ENCODE measurements around the gene HCLS1. TPM values are rescaled to one million over a fixed set of nuclear protein-coding genes. Genes with fewer than 3 reads are reported as not detected.

Gene HCLS1
- total and polyA plus RNA-seq, 9 of the 15 experiments (the other 6 are each of a cell fraction or from before 2014, with no cell fraction given), result 4.8 to 34.1 (median 22.0) TPM

Small RNA genes lying within 50 kb of the gene (small RNA-seq; reads per million reads assigned to genes)
- gene RNU4-62P, result not detected

Other genes with a start within 250 kb of the HCLS1 start
- 8.8 and 10.2 TPM in 2 replicates for gene POLQ, start 114.9 kb downstream of the HCLS1 start, total RNA-seq (2014; rRNA removed)
- 15.8 and 18.3 TPM in 2 replicates for gene POLQ, start 114.9 kb downstream of the HCLS1 start, total RNA-seq (2014; rRNA removed; fragmentation: Illumina TruSeq; extraction: Trizol)
- gene POLQ, start 114.9 kb downstream of the HCLS1 start, total RNA-seq (2015; rRNA removed; fragmentation: Illumina TruSeq; extraction: Trizol), result 15.8 and 19.0 TPM in 2 replicates
- gene POLQ, start 114.9 kb downstream of the HCLS1 start, total RNA-seq (2021), result 8.8 and 10.8 TPM in 2 replicates
- 8.4 and 11.2 TPM in 2 replicates for gene POLQ, start 114.9 kb downstream of the HCLS1 start, polyA plus RNA-seq (2011; rRNA removed)
- 6.7 and 8.1 TPM in 2 replicates for gene POLQ, start 114.9 kb downstream of the HCLS1 start, polyA plus RNA-seq (2014; fragmentation: Illumina TruSeq; extraction: Trizol)
- 1 to 10 TPM; 1.5 to 2.1 TPM for gene POLQ, start 114.9 kb downstream of the HCLS1 start, polyA plus RNA-seq (2014; fragmentation: Nextera tagmentation; extraction: Ambion mirVana)
- gene POLQ, start 114.9 kb downstream of the HCLS1 start, polyA plus RNA-seq (2014; rRNA removed), result 5.9 and 8.0 TPM in 2 replicates
- not detected in 2 replicates for gene ARGFX, start 93.0 kb downstream of the HCLS1 start, total RNA-seq (2014; rRNA removed)
- gene ARGFX, start 93.0 kb downstream of the HCLS1 start, total RNA-seq (2014; rRNA removed; fragmentation: Illumina TruSeq; extraction: Trizol), result not detected in 2 replicates
- not detected in 2 replicates for gene ARGFX, start 93.0 kb downstream of the HCLS1 start, total RNA-seq (2015; rRNA removed; fragmentation: Illumina TruSeq; extraction: Trizol)
- gene ARGFX, start 93.0 kb downstream of the HCLS1 start, total RNA-seq (2021), result not detected in 2 replicates
- not detected in 2 replicates for gene ARGFX, start 93.0 kb downstream of the HCLS1 start, polyA plus RNA-seq (2011; rRNA removed)
- not detected in 2 replicates for gene ARGFX, start 93.0 kb downstream of the HCLS1 start, polyA plus RNA-seq (2014; fragmentation: Illumina TruSeq; extraction: Trizol)
- not detected for gene ARGFX, start 93.0 kb downstream of the HCLS1 start, polyA plus RNA-seq (2014; fragmentation: Nextera tagmentation; extraction: Ambion mirVana)
- gene ARGFX, start 93.0 kb downstream of the HCLS1 start, polyA plus RNA-seq (2014; rRNA removed), result not detected in 2 replicates
- 0.05 TPM in 1 of 2 replicates, not detected in the other for gene FBXO40, start 67.5 kb downstream of the HCLS1 start, total RNA-seq (2014; rRNA removed)
- gene FBXO40, start 67.5 kb downstream of the HCLS1 start, total RNA-seq (2014; rRNA removed; fragmentation: Illumina TruSeq; extraction: Trizol), result 0.03 and 0.04 TPM in 2 replicates
- 0.04 TPM in 1 of 2 replicates, not detected in the other for gene FBXO40, start 67.5 kb downstream of the HCLS1 start, total RNA-seq (2015; rRNA removed; fragmentation: Illumina TruSeq; extraction: Trizol)
- gene FBXO40, start 67.5 kb downstream of the HCLS1 start, total RNA-seq (2021), result not detected in 2 replicates
- not detected in 2 replicates for gene FBXO40, start 67.5 kb downstream of the HCLS1 start, polyA plus RNA-seq (2011; rRNA removed)
- gene FBXO40, start 67.5 kb downstream of the HCLS1 start, polyA plus RNA-seq (2014; fragmentation: Illumina TruSeq; extraction: Trizol), result 0.04 TPM in 1 of 2 replicates, not detected in the other
- gene FBXO40, start 67.5 kb downstream of the HCLS1 start, polyA plus RNA-seq (2014; fragmentation: Nextera tagmentation; extraction: Ambion mirVana), result under 1 TPM in 1 of 2 experiments, not detected in 1; 0.01 TPM
- gene FBXO40, start 67.5 kb downstream of the HCLS1 start, polyA plus RNA-seq (2014; rRNA removed), result 0.01 TPM in 1 of 2 replicates, not detected in the other
- gene GOLGB1, start 88.8 kb upstream of the HCLS1 start, total RNA-seq (2014; rRNA removed), result 8.0 and 9.9 TPM in 2 replicates
- 16.3 and 19.7 TPM in 2 replicates for gene GOLGB1, start 88.8 kb upstream of the HCLS1 start, total RNA-seq (2014; rRNA removed; fragmentation: Illumina TruSeq; extraction: Trizol)
- gene GOLGB1, start 88.8 kb upstream of the HCLS1 start, total RNA-seq (2015; rRNA removed; fragmentation: Illumina TruSeq; extraction: Trizol), result 15.4 and 16.0 TPM in 2 replicates
- 10.5 and 11.2 TPM in 2 replicates for gene GOLGB1, start 88.8 kb upstream of the HCLS1 start, total RNA-seq (2021)
- 9.6 and 11.4 TPM in 2 replicates for gene GOLGB1, start 88.8 kb upstream of the HCLS1 start, polyA plus RNA-seq (2011; rRNA removed)
- gene GOLGB1, start 88.8 kb upstream of the HCLS1 start, polyA plus RNA-seq (2014; fragmentation: Illumina TruSeq; extraction: Trizol), result 8.1 and 9.7 TPM in 2 replicates
- 1 to 10 TPM; 4.0 to 4.8 TPM for gene GOLGB1, start 88.8 kb upstream of the HCLS1 start, polyA plus RNA-seq (2014; fragmentation: Nextera tagmentation; extraction: Ambion mirVana)
- 8.9 and 9.7 TPM in 2 replicates for gene GOLGB1, start 88.8 kb upstream of the HCLS1 start, polyA plus RNA-seq (2014; rRNA removed)
- gene IQCB1, start 174.2 kb upstream of the HCLS1 start, total RNA-seq (2014; rRNA removed), result 22.5 and 25.1 TPM in 2 replicates
- 38.1 and 42.0 TPM in 2 replicates for gene IQCB1, start 174.2 kb upstream of the HCLS1 start, total RNA-seq (2014; rRNA removed; fragmentation: Illumina TruSeq; extraction: Trizol)
- 25.5 and 31.9 TPM in 2 replicates for gene IQCB1, start 174.2 kb upstream of the HCLS1 start, total RNA-seq (2015; rRNA removed; fragmentation: Illumina TruSeq; extraction: Trizol)
- 21.3 and 23.1 TPM in 2 replicates for gene IQCB1, start 174.2 kb upstream of the HCLS1 start, total RNA-seq (2021)
- gene IQCB1, start 174.2 kb upstream of the HCLS1 start, polyA plus RNA-seq (2011; rRNA removed), result 31.0 and 35.5 TPM in 2 replicates
- gene IQCB1, start 174.2 kb upstream of the HCLS1 start, polyA plus RNA-seq (2014; fragmentation: Illumina TruSeq; extraction: Trizol), result 24.1 and 27.5 TPM in 2 replicates
- 10 to 100 TPM; 21.1 to 25.2 TPM for gene IQCB1, start 174.2 kb upstream of the HCLS1 start, polyA plus RNA-seq (2014; fragmentation: Nextera tagmentation; extraction: Ambion mirVana)
- gene IQCB1, start 174.2 kb upstream of the HCLS1 start, polyA plus RNA-seq (2014; rRNA removed), result 27.9 and 28.6 TPM in 2 replicates
- gene EAF2, start 174.3 kb upstream of the HCLS1 start, total RNA-seq (2014; rRNA removed), result 2.8 and 3.8 TPM in 2 replicates
- gene EAF2, start 174.3 kb upstream of the HCLS1 start, total RNA-seq (2014; rRNA removed; fragmentation: Illumina TruSeq; extraction: Trizol), result 7.5 and 9.1 TPM in 2 replicates
- 5.4 TPM in 2 replicates for gene EAF2, start 174.3 kb upstream of the HCLS1 start, total RNA-seq (2015; rRNA removed; fragmentation: Illumina TruSeq; extraction: Trizol)
- 4.9 and 5.1 TPM in 2 replicates for gene EAF2, start 174.3 kb upstream of the HCLS1 start, total RNA-seq (2021)
- gene EAF2, start 174.3 kb upstream of the HCLS1 start, polyA plus RNA-seq (2011; rRNA removed), result 8.4 and 9.5 TPM in 2 replicates
- gene EAF2, start 174.3 kb upstream of the HCLS1 start, polyA plus RNA-seq (2014; fragmentation: Illumina TruSeq; extraction: Trizol), result 6.6 and 6.9 TPM in 2 replicates
- gene EAF2, start 174.3 kb upstream of the HCLS1 start, polyA plus RNA-seq (2014; fragmentation: Nextera tagmentation; extraction: Ambion mirVana), result 10 to 100 TPM; 15.6 to 17.3 TPM
- 5.4 and 6.8 TPM in 2 replicates for gene EAF2, start 174.3 kb upstream of the HCLS1 start, polyA plus RNA-seq (2014; rRNA removed)
- 0.05 and 0.12 TPM in 2 replicates for gene SLC15A2, start 233.5 kb upstream of the HCLS1 start, total RNA-seq (2014; rRNA removed)
- gene SLC15A2, start 233.5 kb upstream of the HCLS1 start, total RNA-seq (2014; rRNA removed; fragmentation: Illumina TruSeq; extraction: Trizol), result 0.25 and 0.29 TPM in 2 replicates
- 0.30 and 0.43 TPM in 2 replicates for gene SLC15A2, start 233.5 kb upstream of the HCLS1 start, total RNA-seq (2015; rRNA removed; fragmentation: Illumina TruSeq; extraction: Trizol)
- 0.24 and 0.42 TPM in 2 replicates for gene SLC15A2, start 233.5 kb upstream of the HCLS1 start, total RNA-seq (2021)
- 0.53 and 0.92 TPM in 2 replicates for gene SLC15A2, start 233.5 kb upstream of the HCLS1 start, polyA plus RNA-seq (2011; rRNA removed)
- gene SLC15A2, start 233.5 kb upstream of the HCLS1 start, polyA plus RNA-seq (2014; fragmentation: Illumina TruSeq; extraction: Trizol), result 0.13 and 0.18 TPM in 2 replicates
- gene SLC15A2, start 233.5 kb upstream of the HCLS1 start, polyA plus RNA-seq (2014; fragmentation: Nextera tagmentation; extraction: Ambion mirVana), result under 1 TPM in 1 of 2 experiments, not detected in 1; 0.25 TPM
- gene SLC15A2, start 233.5 kb upstream of the HCLS1 start, polyA plus RNA-seq (2014; rRNA removed), result 0.28 and 0.51 TPM in 2 replicates